Frontal cortex (tissue), 4 donors: ENCODE measurements around the gene SEPTIN6. TPM values are rescaled to one million over a fixed set of nuclear protein-coding genes. Genes with fewer than 3 reads are reported as not detected.
"Not testable (repeated sequence)": the region's sequence is repeated elsewhere in the genome, so short reads cannot be mapped to it uniquely, and the experiment has no call there.

Source experiments
- DNase-seq, 2 donors: peaks; one replicate each; pipeline ENCODE4 v3.0.0; 2012; ENCODE audit warnings: low spot score in 2 of 2
- FAIRE-seq: peaks from 2 replicates; lab custom pipeline; 2012; peaks lifted over from hg19 to GRCh38; lab: Jason Lieb, UNC
- total RNA-seq: library from RNA; depleted of rRNA; stranded (reverse); fragments of >200 nt; gene quantifications from one replicate; pipeline ENCODE4 v1.2.3, GENCODE V29; 2014
- donor health status: control.
- donor health status: control.
- donor health status: control.

SEPTIN6 gene
- total RNA-seq, 1 donor from 2014 or later, result 69.3 TPM

DNA sequence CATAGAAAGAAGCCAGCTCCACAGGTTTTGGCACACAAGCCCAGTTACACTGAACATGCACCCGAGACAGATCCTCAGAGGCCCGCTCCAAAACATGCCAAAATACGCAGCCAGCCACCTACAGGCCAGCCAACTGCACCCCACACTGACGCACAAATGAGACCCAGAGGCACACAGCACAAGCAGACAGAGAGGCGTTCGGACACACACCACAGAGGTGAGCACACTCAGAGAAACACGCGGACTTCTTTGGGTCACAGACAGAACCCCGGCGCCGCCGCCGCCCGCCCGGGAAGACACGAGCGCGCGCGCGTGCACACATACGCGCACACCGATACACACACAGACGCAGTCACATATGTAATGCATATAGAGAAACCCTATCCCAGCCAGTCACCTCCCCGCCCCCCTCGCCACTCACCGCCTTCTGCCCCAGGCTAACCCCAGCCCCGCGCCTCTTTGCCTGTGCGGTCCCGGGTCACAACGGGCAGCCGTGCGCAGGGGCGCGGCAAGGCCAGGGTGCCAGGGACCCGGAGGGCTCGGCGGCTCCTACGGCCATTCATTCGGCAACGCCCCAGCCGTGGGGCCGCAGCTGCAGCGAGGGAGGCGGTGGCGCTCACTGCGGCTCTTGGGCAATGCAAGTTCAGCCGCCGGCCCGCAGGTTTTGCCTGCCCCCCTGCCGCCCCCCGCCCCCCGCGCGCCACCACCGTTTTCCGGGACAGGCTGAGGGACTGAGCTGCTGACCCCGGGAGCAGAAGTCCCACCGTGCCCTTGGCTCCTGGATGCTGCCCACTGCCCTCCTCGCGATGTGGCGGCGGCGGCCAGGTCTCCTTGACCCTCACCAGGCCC is 553 bp downstream of the SEPTIN6 start:
- DNase-seq (peak in 1 of 2 donors; percentile 22), FAIRE-seq (no peak)

DNA sequence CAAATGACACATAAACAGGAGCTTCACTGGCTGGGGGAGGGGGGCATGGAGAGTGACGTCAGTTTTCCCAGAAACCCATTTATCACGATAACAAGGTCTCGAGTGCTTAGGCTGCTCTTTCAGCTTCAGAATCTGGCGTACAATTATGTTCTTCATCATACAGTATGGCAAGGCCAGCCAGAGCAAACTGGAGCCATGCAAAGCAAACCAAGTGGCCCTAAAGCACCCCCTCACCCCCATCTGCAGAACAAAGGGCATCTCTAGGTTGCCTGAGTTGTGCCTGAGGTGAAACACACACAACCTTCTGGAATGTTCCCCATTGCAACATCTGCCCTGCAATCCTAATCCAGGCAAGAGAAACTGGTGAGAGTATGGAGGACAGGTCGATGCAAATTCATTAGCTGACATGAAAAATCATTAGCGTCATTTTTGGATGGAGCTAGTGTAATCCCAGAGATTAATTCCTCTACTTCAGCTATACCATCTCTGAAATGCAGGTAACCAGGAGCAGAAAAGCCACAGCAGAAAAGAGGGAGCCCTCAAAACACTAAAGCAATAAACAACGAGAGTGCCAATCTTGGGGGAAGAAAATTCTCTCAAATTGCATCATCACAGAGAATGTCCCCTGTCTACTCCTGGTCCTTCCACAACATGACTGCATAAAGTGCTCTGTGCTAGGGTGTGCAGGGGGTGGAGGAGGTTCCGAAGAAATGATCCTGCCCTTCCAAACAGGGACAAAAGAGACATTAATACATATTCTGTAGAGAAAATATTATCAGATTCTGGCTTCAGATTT is 1.8 kb downstream of the SEPTIN6 start:
- FAIRE-seq, result no peak
- DNase-seq, result no peak

DNA sequence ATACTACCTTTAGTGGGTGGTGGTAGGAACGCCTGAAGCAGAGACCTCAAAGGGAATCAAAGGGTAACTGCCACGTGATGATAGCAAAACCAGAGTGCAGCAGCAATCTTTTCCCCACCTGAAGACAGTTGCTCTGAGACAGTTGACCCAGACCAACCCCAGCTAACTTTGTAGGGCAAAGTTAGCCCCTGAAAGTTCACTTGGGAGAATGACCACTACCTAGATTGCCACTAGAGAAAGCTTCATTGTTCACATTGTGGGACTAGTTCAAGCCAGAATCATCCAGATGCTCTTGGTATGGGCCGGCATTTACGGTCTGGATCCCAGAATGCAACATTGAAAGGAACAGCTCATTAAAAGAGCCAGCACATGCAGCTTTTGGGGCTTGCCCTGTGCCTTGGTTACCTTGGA is 4.1 kb downstream of the SEPTIN6 start:
- DNase-seq, result no peak
- FAIRE-seq, result no peak

DNA sequence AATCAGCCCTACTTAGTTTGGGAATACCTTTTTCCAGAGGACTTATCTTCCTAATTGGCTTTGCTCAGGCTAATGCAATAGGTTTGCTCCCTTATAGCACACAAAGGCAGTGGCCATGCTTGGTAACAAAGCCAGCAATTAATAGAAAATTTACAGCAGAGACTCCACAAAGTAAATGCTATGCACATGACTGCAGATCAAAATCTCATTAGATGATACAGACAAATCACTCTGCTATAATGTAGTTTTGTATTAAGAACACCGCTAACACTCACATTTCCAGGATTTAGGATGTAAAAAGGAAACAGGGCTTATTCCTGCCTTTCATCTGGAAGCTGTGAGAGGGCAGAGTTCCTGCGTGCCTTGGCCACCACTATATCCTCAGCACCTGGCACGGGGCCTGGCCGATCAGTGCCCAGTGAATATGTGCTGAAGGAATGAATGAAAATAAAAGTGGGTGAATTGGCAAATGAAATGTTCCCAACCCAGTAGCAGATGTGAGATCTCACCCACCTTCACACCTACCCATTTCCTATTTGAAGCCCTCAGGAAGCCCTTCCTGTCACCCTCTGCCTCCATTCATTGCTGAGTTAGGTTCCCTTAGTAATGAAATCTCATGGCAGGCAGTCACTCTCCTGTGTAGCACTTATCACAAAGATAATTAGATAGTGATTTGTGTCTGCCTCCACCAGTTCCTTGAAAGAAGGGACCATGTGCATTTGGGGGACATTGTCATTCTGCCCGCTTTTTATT is 5.1 kb downstream of the SEPTIN6 start:
- FAIRE-seq (no peak), DNase-seq (no peak)

DNA sequence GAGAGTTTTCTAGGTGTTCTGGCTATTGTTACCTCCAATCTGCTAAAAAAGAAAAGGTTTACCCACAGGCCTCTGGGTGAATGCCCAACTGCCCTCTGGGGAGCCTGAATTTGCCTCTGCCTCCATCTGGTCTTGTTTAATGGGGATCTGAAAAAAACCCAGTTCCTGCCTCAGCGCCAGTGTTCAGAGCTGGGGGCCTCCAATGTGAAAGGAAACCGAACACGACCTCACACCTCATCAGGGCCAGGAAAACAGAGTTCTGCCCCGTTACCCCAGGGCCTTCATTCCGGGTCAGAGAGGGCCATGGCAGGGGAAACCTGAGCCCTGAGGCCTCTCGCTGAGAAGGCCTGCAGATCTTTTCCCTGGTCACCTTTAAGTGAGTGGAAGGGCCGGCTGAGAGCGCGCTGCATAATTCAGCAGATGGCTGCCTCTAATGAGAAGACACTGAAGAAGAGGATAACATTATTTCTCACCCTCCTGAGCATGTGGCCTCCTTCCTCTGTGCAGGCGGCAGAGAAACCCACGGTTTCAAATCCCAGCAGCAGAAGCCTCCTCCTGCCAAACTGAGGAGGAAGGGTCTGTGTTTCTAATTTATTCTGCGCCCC is 6.8 kb downstream of the SEPTIN6 start:
- FAIRE-seq (no peak), DNase-seq (no peak)

DNA sequence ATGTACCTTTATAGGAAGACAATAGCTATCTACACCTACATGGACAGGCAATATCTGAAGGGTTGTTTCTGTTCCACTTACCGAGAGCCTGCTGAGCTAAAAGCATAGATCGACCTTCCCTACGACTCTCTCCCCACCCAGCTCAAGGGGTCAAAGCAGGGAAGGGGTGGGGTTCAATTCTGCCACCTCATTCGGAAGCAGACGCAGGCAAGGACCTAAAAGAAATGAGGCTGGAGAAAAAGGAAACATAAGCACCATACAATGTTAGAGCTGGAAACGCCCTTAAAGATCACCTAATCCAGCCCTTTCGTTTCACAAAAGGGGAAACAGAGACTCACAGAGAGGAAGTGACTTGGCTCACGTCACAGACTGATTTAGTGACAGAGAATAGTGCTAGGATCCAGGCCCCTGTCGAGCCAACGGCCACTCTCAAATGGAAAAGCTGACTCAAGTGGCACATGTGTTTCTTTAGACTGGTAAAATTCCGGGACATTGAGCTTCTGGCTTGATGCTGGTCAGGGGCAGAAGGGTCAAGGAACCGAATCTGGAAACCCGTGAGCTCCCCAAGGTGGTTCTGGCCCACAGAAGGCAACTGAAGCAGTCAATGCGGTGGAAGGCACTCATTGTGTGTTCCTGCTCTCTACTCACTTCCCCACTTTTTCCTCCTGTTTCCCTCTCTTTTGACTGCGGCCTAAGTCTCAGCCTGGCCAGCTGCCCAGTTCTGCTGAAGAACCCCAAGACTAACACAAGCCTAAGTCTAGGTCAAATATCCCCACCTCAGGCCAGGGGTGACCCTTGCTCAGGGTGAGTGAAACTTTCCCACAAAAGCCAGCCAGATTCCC is 7.5 kb downstream of the SEPTIN6 start:
- no peak for FAIRE-seq
- DNase-seq, result no peak

DNA sequence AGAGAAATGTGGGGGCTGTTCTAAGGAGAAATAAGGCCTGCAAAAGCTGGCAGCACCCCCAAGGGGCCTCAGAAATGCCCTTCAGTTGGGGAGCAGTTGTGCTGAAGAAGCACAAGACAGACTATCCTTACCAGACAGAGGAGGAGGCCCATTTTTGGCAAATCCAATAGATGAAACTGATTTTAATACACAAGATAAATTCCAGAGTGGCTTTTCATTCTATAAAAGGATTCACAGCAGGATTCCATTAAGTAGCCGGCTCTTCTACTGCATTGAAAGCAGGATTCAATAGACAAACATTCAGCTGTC is 8.1 kb downstream of the SEPTIN6 start:
- FAIRE-seq (no peak), DNase-seq (no peak)

DNA sequence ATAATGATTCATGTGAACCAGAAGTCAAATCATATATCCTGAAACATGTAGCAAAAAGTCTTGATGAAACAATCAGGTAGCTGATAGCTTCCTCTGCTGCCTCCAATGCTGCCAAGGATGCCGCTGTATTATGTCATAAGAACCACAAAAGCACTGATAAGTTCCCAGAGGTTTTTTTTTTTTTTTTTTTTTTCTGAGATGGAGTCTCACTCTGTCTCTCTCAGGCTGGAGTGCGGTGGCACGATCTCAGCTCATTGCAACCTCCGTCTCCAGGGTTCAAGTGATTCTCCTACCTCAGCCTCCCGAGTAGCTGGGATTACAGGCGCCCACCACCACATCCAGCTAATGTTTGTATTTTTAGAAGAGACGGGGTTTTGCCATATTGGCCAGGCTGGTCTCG is 8.7 kb downstream of the SEPTIN6 start:
- FAIRE-seq, DNase-seq: not testable (repeated sequence)

DNA sequence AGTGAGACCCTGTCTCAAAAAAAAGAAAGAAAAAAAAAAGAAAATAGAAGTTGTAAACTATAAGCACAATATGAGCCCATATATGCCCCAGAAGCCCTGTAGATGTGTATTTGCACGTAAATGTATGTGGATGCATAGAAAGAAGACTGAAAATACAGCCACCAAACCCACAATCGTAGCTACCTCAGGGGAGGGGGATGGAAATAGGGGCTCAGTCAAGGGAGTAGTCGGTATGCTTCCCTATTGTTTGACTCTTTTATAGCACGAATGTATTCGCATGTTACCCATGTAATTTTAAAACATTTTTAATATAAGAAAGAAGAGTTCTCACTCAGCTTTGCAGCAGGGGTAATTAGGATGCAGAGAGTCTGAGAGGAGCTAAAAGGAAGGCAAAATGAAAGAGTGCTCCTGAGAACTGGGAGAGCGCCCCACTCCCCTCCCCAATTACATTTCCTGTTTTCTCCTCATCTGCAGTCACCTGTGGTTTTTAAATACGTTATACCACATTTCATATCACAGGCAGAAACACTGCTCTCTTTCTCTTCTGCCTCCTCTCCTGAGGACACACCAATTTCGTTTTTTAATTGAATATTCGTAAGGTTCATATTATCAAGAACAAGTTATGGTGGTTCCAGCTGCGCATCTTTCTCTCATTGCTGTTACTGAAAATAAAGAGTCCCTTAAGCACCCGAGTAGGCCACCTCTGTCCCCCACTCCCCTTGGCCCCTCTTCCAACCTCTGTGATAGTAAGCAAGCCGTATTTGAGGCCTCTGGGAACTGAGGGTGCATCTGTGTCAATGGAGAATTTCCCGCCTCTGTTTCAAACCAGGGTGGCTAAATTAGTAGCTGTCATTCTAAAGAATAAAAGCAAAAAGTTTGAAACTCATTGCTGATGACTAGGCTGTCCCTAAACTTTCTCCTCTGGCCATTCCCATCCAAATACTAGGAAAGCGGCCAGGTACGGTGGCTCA is 10.7 kb downstream of the SEPTIN6 start:
- no peak for DNase-seq
- FAIRE-seq, result no peak

DNA sequence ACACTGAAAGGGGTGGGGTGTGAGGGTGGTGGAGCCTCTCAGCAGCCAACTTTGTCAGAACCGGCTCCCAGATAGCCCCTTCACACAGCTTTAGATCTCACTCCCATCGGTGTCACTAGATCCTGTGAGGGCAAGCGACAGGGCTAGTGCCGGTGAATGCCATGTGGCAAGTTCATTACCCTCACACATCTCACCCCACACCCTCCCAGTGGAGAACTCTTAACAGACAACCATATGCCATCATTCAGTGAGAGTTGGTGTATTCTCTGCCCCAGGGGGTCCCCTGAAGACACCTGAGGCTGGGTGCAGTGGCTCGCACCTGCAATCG is 15.3 kb downstream of the SEPTIN6 start:
- no peak for DNase-seq
- FAIRE-seq, result no peak

DNA sequence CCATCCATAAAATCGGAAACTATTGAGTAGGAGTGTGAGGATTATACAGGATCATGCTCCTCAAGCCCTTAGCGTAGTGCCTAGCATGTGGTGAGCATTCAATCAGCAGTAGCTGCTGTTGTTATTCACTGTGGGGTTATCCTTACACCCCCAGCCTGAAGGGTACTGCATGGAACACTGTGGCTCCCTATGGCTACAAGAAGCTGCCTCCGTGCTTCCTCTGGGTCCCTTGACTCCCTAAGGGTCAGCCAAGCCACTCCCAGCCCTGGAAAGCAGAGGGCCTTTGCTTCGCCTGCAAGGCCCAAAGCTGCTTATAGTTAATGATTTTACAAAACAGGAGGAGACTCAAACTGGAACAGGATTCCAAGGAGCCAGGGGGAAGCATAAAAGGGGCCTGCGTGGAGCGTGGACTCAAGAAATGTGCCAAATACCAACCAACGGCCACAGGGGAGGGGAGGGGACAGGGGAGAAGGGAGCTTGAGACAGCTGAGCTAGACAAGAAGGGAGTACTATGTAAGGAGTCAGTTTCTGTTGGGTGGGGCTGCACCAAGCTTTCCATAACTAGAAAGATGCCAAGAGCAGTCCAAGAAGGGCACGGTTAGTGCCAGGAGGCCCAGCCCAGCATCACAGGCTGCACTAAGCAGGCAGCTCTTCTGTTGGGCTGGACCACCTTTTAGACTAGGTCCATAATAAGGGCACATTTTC is 15.9 kb downstream of the SEPTIN6 start:
- no peak for DNase-seq
- no peak for FAIRE-seq

DNA sequence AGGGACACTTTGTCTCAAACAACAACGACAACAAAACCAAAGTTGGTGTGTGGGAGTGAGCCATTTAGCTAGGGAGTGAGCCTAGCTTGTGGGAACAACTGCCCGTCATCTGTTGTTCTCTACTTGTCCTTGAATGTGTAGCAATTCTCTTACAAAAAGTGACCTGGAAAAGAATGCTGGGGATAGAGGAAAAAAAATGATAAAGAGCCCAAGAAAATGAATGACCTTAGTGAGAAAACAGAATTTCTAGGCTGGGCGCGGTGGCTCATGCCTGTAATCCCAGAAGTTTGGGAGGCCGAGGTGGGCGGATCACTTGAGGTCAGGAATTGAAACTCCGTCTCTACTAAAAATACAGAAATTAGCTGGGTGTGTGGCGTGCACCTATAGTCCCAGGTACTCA is 19.6 kb downstream of the SEPTIN6 start:
- no peak for FAIRE-seq
- no peak for DNase-seq

DNA sequence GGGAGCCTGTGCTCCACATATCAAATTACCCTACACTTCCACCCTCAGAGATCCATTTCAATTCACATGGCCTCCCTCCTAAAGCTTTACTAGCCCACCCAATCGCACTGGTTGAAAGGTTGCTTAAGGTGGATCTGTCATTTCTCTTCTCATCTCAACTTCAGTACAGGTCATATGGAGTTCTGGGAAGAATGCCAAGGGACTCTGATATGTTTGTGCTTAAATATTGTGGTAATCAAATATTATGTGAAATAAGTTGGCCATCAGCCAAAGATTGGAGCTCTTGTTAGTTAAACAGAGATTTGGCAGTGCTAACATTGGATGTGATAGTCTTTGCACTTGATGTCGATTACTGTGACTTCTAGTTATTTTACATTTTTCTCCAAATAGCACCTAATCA is 20.5 kb downstream of the SEPTIN6 start:
- no peak for DNase-seq
- FAIRE-seq, result no peak

DNA sequence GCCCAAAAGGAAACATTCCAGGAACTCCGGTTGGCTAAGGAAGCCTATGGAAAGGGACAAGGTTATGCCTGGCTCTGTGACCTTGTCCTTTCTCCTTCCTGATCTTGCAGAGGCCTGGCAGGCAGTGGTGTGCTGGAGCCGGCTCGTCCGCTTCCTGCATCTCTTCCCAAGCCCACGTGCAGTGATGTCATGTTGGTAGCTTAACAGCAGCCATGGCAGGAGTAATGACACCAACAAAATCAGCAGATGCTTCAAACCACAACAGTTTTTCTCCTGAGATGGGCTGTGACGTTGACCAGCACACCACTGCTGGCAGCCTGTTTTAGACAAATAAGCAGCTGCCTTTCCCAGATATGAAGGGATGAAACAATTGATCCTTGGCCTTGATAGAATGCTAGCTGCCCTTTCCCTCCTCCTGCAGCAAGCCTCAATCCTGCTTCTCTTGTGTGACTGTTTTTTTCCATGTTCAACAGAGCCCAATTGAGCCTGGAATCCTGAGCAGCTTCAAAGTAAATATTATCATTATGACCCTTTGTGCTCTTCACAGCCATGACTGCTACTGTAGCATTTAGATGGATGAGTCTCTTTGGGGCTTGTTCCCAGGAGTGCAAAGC is 23.4 kb downstream of the SEPTIN6 start:
- no peak for FAIRE-seq

DNA sequence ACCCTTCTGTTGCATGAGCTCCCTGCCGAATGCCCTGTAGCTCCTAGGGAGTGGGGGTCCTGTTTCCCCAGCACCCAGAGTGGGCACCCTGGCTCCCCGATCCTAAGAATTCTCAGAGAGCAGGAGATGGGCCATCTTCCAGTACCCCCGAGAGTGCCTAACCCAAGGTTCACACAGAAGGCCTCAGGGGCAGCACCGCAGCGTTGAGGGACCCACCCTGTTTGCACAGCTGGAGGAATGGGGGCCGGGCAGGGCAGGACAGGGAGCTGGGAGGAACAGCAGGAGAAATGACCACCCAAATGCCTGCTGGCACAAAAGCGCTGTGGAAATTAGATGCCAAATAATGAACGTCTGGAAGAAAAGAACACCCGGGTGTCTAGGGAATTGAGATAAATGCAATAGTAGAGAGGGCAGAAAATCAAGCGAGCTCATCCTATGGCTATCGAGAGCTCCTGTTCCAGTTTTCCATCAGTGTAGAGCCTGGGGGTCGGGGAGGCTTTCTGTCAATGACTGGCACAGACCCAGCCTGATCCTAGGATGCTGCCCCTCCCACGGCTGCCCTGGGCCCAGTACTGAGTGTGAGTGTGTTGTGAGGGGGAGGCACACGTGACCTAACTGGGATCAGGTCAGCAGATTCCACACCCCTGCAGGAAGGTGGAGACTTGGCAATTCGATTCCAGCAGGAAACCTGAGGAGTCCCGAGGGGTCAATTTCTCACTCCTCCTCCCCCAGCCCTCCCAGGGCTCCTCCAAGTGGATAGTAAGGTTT is 25.7 kb downstream of the SEPTIN6 start:
- no peak for DNase-seq
- no peak for FAIRE-seq

More for the DNA sequence above, 23.4 kb downstream of the SEPTIN6 start:
- no peak for DNase-seq

DNA sequence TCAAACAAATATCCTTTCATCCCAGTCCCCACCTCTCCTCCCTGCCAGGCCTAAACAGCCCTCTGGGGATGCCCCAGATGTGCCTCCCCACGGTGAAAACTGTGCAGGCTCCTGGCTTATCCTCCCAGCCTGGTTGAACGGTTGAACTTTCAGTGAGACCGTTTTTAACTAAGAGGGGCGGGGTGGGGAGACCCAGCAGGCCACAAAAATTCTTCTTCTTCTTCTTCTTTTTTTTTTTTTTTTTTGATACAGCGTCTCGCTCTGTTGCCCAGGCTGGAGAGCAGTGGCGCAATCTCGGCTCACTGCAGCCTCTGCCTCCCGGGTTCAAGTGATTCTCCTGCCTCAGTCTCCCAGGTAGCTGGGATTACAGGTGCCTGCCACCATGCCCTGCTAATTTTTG is 28.1 kb downstream of the SEPTIN6 start:
- not testable (repeated sequence) for FAIRE-seq, DNase-seq

DNA sequence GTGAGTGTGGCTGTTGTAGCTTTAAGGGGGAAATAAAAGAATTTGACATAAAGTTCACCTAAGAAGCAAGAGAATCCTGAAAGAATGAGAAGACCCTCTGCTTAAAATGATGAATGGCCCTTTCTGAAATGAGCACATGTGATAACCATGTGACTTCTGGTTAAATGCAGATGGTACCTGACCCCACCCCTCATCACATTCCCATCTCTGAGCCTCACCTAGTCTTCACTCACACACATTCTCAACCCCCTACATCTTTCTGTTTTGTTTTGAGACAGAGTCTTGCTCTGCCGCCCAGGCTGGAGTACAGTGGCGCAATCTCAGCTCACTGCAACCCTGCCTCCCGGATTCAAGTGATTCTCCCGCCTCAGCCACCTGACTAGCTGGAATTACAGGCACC is 31.5 kb downstream of the SEPTIN6 start:
- FAIRE-seq (no peak), DNase-seq (no peak)
